ENCODE results near the gene POC5.
"Not testable (repeated sequence)": the region's sequence is repeated elsewhere in the genome, so short reads cannot be mapped to it uniquely, and the experiment has no call there.

The POC5 gene

GRCh38 chr5:75717082-75717922, at the start of gene POC5:
POC5 (minus strand) TSS chr5:75717437; CDS start chr5:75712937, 4,500 bp downstream.
- DNase-seq: peak; percentile 55

- no peak for DNase-seq
These were observed 40.9 kb upstream of the POC5 start for GRCh38 chr5:75758116-75758515.

GRCh38 chr5:75756981-75757380, 39.7 kb upstream of the POC5 start:
- DNase-seq: no peak

- DNase-seq: no peak
These were observed 39.0 kb upstream of the POC5 start for GRCh38 chr5:75756211-75756610.

GRCh38 chr5:75753182-75753581, 35.9 kb upstream of the POC5 start:
- no peak for DNase-seq

GRCh38 chr5:75744355-75744754, 27.1 kb upstream of the POC5 start:
- no peak for DNase-seq

GRCh38 chr5:75736273-75736672, 19.0 kb upstream of the POC5 start:
- DNase-seq: no peak

GRCh38 chr5:75734913-75735789, 17.9 kb upstream of the POC5 start:
- DNase-seq: no peak

- no peak for DNase-seq
These were observed 16.5 kb upstream of the POC5 start for GRCh38 chr5:75733767-75734166.

- DNase-seq: not testable (repeated sequence)
These were observed 14.3 kb upstream of the POC5 start for GRCh38 chr5:75731515-75731914.

GRCh38 chr5:75729321-75729720, 12.1 kb upstream of the POC5 start:
- no peak for DNase-seq

GRCh38 chr5:75727931-75728330, 10.7 kb upstream of the POC5 start:
- DNase-seq: no peak

GRCh38 chr5:75726224-75726623, 9.0 kb upstream of the POC5 start:
- not testable (repeated sequence) for DNase-seq

- no peak for DNase-seq
These were observed 6.1 kb upstream of the POC5 start for GRCh38 chr5:75723378-75723777.

GRCh38 chr5:75721573-75721972, 4.3 kb upstream of the POC5 start:
- no peak for DNase-seq

GRCh38 chr5:75720882-75721281, 3.6 kb upstream of the POC5 start:
- no peak for DNase-seq

- no peak for DNase-seq
These were observed 539 bp downstream of the POC5 start for GRCh38 chr5:75716715-75717081.

GRCh38 chr5:75712091-75712490, 5.1 kb downstream of the POC5 start:
- no peak for DNase-seq

- no peak for DNase-seq
These were observed 6.1 kb downstream of the POC5 start for GRCh38 chr5:75711151-75711550.

- DNase-seq: no peak
These were observed 6.6 kb downstream of the POC5 start for GRCh38 chr5:75710637-75711036.

- no peak for DNase-seq
These were observed 9.2 kb downstream of the POC5 start for GRCh38 chr5:75707911-75708509.

GRCh38 chr5:75706775-75707174, 10.5 kb downstream of the POC5 start:
- no peak for DNase-seq

GRCh38 chr5:75706016-75706415, 11.2 kb downstream of the POC5 start:
- DNase-seq: no peak

GRCh38 chr5:75701856-75702255, 15.4 kb downstream of the POC5 start:
- no peak for DNase-seq

All from NCI-H1417 treated with DMSO at 0.1 percent for 48 hours (cell line).